GM10266 (cell line): ENCODE data around the gene SMAD9.

ENCODE experiments used
- DNase-seq: peaks from one replicate; pipeline ENCODE4 v3.0.0; 2012; ENCODE audit errors: extremely low spot score
- CTCF ChIP-seq: IDR thresholded peaks from 2 replicates; pipeline ENCODE4 v1.5.1; 2012; ENCODE audit warnings: mild to moderate bottlenecking, low read depth; ENCODE audit not compliant: control insufficient read depth, insufficient read depth; ENCODE audit errors: missing control alignments

Gene SMAD9

GRCh38 chr13:36834299-36834698, 85.7 kb downstream of the SMAD9 start:
- no peak for TF ChIP-seq CTCF
- DNase-seq = no peak

GRCh38 chr13:36831291-36831690, 88.7 kb downstream of the SMAD9 start:
- no peak for TF ChIP-seq CTCF

GRCh38 chr13:36829753-36830152, 90.3 kb downstream of the SMAD9 start:
- no peak for DNase-seq
- TF ChIP-seq CTCF = no peak

More at GRCh38 chr13:36831291-36831690, 88.7 kb downstream of the SMAD9 start:
- no peak for DNase-seq

- no peak for DNase-seq
- no peak for TF ChIP-seq CTCF
Observed at GRCh38 chr13:36822785-36823184, 97.3 kb downstream of the SMAD9 start.

- no peak for TF ChIP-seq CTCF
- DNase-seq = peak; percentile 58
Observed at GRCh38 chr13:36820222-36820621, 99.8 kb downstream of the SMAD9 start.

- DNase-seq = peak; percentile 34
- no peak for TF ChIP-seq CTCF
Observed at GRCh38 chr13:36819739-36820090, 100.3 kb downstream of the SMAD9 start.

GRCh38 chr13:36818804-36819738, 101.0 kb downstream of the SMAD9 start, which contains the start of gene RFXAP:
Gene RFXAP, plus strand, starts transcription at chr13:36819222. Its CDS starts 136 bp downstream, at chr13:36819358.
- peak; percentile 94 for DNase-seq
- peak; percentile 9 for TF ChIP-seq CTCF
